HepG2 (cell line): Measurements from ENCODE around the gene LZTS2. TPM values are rescaled to one million over a fixed set of nuclear protein-coding genes. Genes with fewer than 3 reads are reported as not detected.

Experiments used
- CBX5 ChIP-seq: sonication (generic); formaldehyde crosslinking; IDR thresholded peaks from 2 replicates; pipeline ENCODE4 v1.4.0; 2020; ENCODE audit warnings: missing genetic modification reagents, borderline replicate concordance
- DBP ChIP-seq: sonication (generic); formaldehyde crosslinking; IDR thresholded peaks from 2 replicates; pipeline ENCODE4 v1.4.0; 2020; ENCODE audit warnings: missing genetic modification reagents; ENCODE audit errors: not compliant biosample characterization
- E2F1 ChIP-seq: sonication (generic); formaldehyde crosslinking; IDR thresholded peaks from 2 replicates; pipeline ENCODE4 v1.5.0; 2020; ENCODE audit warnings: missing genetic modification reagents
- GMEB1 ChIP-seq: sonication (generic); formaldehyde crosslinking; IDR thresholded peaks from 2 replicates; pipeline ENCODE4 v1.5.1; 2020; ENCODE audit warnings: missing genetic modification reagents, mild to moderate bottlenecking, borderline replicate concordance
- GPN1 ChIP-seq: sonication (generic); formaldehyde crosslinking; IDR thresholded peaks from 2 replicates; pipeline ENCODE4 v1.5.1; 2020; ENCODE audit warnings: missing genetic modification reagents, borderline replicate concordance
- HCFC1 ChIP-seq: fragments of 150-350 bp; IDR thresholded peaks from 2 replicates; pipeline ENCODE4 v1.6.1; 2014; ENCODE audit warnings: low read depth, low read length
- HES4 ChIP-seq: sonication (generic); formaldehyde crosslinking; IDR thresholded peaks from 2 replicates; pipeline ENCODE4 v1.9.0; 2021; ENCODE audit warnings: mild to moderate bottlenecking, missing genetic modification reagents, borderline replicate concordance
- KDM2A ChIP-seq: sonication (generic); formaldehyde crosslinking; IDR thresholded peaks from 2 replicates; pipeline ENCODE4 v1.4.0; 2020; ENCODE audit warnings: low read depth, missing genetic modification reagents, borderline replicate concordance
- KLF11 ChIP-seq: IDR thresholded peaks from 2 replicates; pipeline ENCODE4 v1.6.1; 2016; ENCODE audit warnings: missing compliant biosample characterization
- MEF2D ChIP-seq: sonication (generic); formaldehyde crosslinking; IDR thresholded peaks from 2 replicates; pipeline ENCODE4 v1.5.1; 2020; ENCODE audit warnings: mild to moderate bottlenecking, missing genetic modification reagents
- MNT ChIP-seq: fragments of 450-650 bp; IDR thresholded peaks from 2 replicates; pipeline ENCODE4 v1.6.1; 2016
- SETDB1 ChIP-seq: sonication (generic); formaldehyde crosslinking; IDR thresholded peaks from 2 replicates; pipeline ENCODE4 v1.5.1; 2020; ENCODE audit warnings: missing genetic modification reagents, mild to moderate bottlenecking, borderline replicate concordance
- SNAPC2 ChIP-seq: sonication (generic); formaldehyde crosslinking; IDR thresholded peaks from 2 replicates; pipeline ENCODE4 v1.8.1; 2022; ENCODE audit warnings: mild to moderate bottlenecking, missing genetic modification reagents
- TOE1 ChIP-seq: sonication (generic); formaldehyde crosslinking; IDR thresholded peaks from 2 replicates; pipeline ENCODE4 v1.4.0; 2020; ENCODE audit warnings: mild to moderate bottlenecking, missing genetic modification reagents
- ZNF264 ChIP-seq: sonication (generic); formaldehyde crosslinking; IDR thresholded peaks from 2 replicates; pipeline ENCODE4 v1.4.0; 2020; ENCODE audit warnings: missing genetic modification reagents
- ZNF501 ChIP-seq: sonication (generic); formaldehyde crosslinking; IDR thresholded peaks from 2 replicates; pipeline ENCODE4 v1.5.1; 2020; ENCODE audit warnings: mild to moderate bottlenecking, moderate library complexity, missing genetic modification reagents
- ZNF549 ChIP-seq: sonication (generic); formaldehyde crosslinking; IDR thresholded peaks from 2 replicates; pipeline ENCODE4 v1.5.0; 2020; ENCODE audit warnings: missing genetic modification reagents
- ZNF639 ChIP-seq: conservative IDR thresholded peaks from 2 replicates; pipeline ENCODE4 v1.6.1; 2018; ENCODE audit warnings: missing genetic modification reagents
- ZSCAN20 ChIP-seq: sonication (generic); formaldehyde crosslinking; IDR thresholded peaks from 2 replicates; pipeline ENCODE4 v1.4.0; 2020; ENCODE audit warnings: missing genetic modification reagents, mild to moderate bottlenecking, borderline replicate concordance
- polyA plus RNA-seq, 8 experiments: library from polyadenylated mRNA; depleted of rRNA in 3 of 8; stranded (reverse) in 7 of 8; unstranded in 1 of 8; fragments of >200 nt; fragmentation: Illumina TruSeq in 4 of 8; extraction: Trizol in 4 of 8; gene quantifications; 2 replicates each; pipeline versions ENCODE4 v1.2.1 to v1.2.3, GENCODE V29; 2011 to 2016; ENCODE audit warnings: low read depth in 4 of 8, missing spikeins in 1 of 8, mixed read lengths in 1 of 8; ENCODE audit not compliant: insufficient read depth in 1 of 8
- total RNA-seq, 5 experiments: library from RNA; depleted of rRNA; stranded (reverse); fragments of >200 nt; fragmentation: Illumina TruSeq; extraction: Trizol; gene quantifications; 2 replicates each; pipeline ENCODE4 v1.2.3, GENCODE V29; 2016; ENCODE audit warnings: low read depth in 1 of 5

The LZTS2 gene
- total and polyA plus RNA-seq, 2 of the 13 experiments (the other 11 are each of a cell fraction or from before 2014, with no cell fraction given) = 43.6 to 65.6 TPM

GRCh38 chr10:101042667-101043362 lies 43.2 kb downstream of the LZTS2 start (continued):
- peak; percentile 48; the same call in 1 of the 2 replicates for TF ChIP-seq E2F1 (CRISPR knock-in tag)
- no peak for TF ChIP-seq CBX5 (CRISPR knock-in tag)
- TF ChIP-seq ZNF501 = peak; percentile 95
- no peak for TF ChIP-seq MNT
- 0 out of 2 replicates have a peak, but pooled peaks have one; percentile 27 for TF ChIP-seq MEF2D
- peak; percentile 72 for TF ChIP-seq KDM2A (CRISPR knock-in tag)
- TF ChIP-seq ZNF264 (CRISPR knock-in tag) = no peak
- TF ChIP-seq ZNF639 (CRISPR knock-in tag) = peak; percentile 83; the same call in 1 of the 2 replicates
- TF ChIP-seq TOE1 (CRISPR knock-in tag) = no peak
- no peak for TF ChIP-seq DBP (CRISPR knock-in tag)
- no peak for TF ChIP-seq SNAPC2 (CRISPR knock-in tag)
- TF ChIP-seq ZNF549 = no peak
- 0 out of 2 replicates have a peak, but pooled peaks have one; percentile 53 for TF ChIP-seq GMEB1
- no peak for TF ChIP-seq GPN1
- peak; percentile 6; the same call in 1 of the 2 replicates for TF ChIP-seq HCFC1
- TF ChIP-seq KLF11 (CRISPR knock-in tag) = no peak
- 0 out of 2 replicates have a peak, but pooled peaks have one; percentile 58 for TF ChIP-seq SETDB1
- TF ChIP-seq ZSCAN20 (CRISPR knock-in tag) = no peak
- no peak for TF ChIP-seq HES4
